HG02981 (cell line): ENCODE measurements around the gene CCND3.

Experiments
- ATAC-seq: cut with Tn5 transposase; IDR thresholded peaks from one replicate; pipeline ENCODE4 v1.9.1; 2021; ENCODE audit warnings: mild to moderate bottlenecking, moderate library complexity; ENCODE audit not compliant: unreplicated experiment

The CCND3 gene

GRCh38 chr6:41941280-41942066, at the start of gene CCND3:
CCND3 (minus strand) TSS chr6:41941808; CDS start chr6:41941649, 159 bp downstream.
- ATAC-seq, result peak; percentile 85

- no peak for ATAC-seq
These were observed 44.7 kb upstream of the CCND3 start for GRCh38 chr6:41986339-41986738.

- ATAC-seq, result no peak
These were observed 43.0 kb upstream of the CCND3 start for GRCh38 chr6:41984623-41985022.

- ATAC-seq, result no peak
These were observed 35.3 kb upstream of the CCND3 start for GRCh38 chr6:41976794-41977484.

- ATAC-seq, result no peak
These were observed 33.7 kb upstream of the CCND3 start for GRCh38 chr6:41975276-41975675.

GRCh38 chr6:41974281-41974825, 32.7 kb upstream of the CCND3 start:
- no peak for ATAC-seq

- ATAC-seq, result no peak
These were observed 31.2 kb upstream of the CCND3 start for GRCh38 chr6:41972826-41973225.

GRCh38 chr6:41970436-41970846, 28.8 kb upstream of the CCND3 start:
- no peak for ATAC-seq

- ATAC-seq, result no peak
These were observed 26.0 kb upstream of the CCND3 start for GRCh38 chr6:41967312-41968287.

- no peak for ATAC-seq
These were observed 25.3 kb upstream of the CCND3 start for GRCh38 chr6:41966961-41967311.

GRCh38 chr6:41966214-41966920, 24.8 kb upstream of the CCND3 start:
- ATAC-seq, result no peak

GRCh38 chr6:41965429-41966213, 24.0 kb upstream of the CCND3 start:
- ATAC-seq, result no peak

- no peak for ATAC-seq
These were observed 22.7 kb upstream of the CCND3 start for GRCh38 chr6:41964201-41964887.

- ATAC-seq, result no peak
These were observed 21.8 kb upstream of the CCND3 start for GRCh38 chr6:41963371-41963770.

GRCh38 chr6:41960028-41960427, 18.4 kb upstream of the CCND3 start:
- ATAC-seq, result no peak

GRCh38 chr6:41958022-41958856, 16.6 kb upstream of the CCND3 start:
- ATAC-seq, result no peak

GRCh38 chr6:41957117-41957516, 15.5 kb upstream of the CCND3 start:
- no peak for ATAC-seq

- no peak for ATAC-seq
These were observed 13.8 kb upstream of the CCND3 start for GRCh38 chr6:41955412-41955811.
